K562 (cell line): ENCODE data around the gene HOXB7. TPM values are rescaled to one million over a fixed set of nuclear protein-coding genes. Genes with fewer than 3 reads are reported as not detected.

Experiments used
- AFF1 ChIP-seq, 2 experiments: fragments of 450-650 bp; IDR thresholded peaks; 2 replicates each; pipeline ENCODE4 v1.6.1; 2018; ENCODE audit warnings: mild to moderate bottlenecking in 2 of 2, low read depth in 1 of 2; ENCODE audit not compliant: partially characterized antibody in 2 of 2
- CEBPB ChIP-seq: fragments of 450-650 bp; IDR thresholded peaks from 2 replicates; pipeline ENCODE4 v1.6.1; 2016; ENCODE audit warnings: missing genetic modification characterization, missing compliant biosample characterization
- CREM ChIP-seq: IDR thresholded peaks from 2 replicates; pipeline ENCODE4 v1.6.1; 2014; ENCODE audit warnings: antibody characterized with exemption, low read depth
- MLLT1 ChIP-seq, 2 experiments: fragments of 450-650 bp; IDR thresholded peaks; 2 replicates each; pipeline ENCODE4 v1.6.1; 2016
- SAP30 ChIP-seq: fragments of 200-600 bp; sonication (generic); IDR thresholded peaks from 2 replicates; pipeline ENCODE4 v1.6.1; 2012; ENCODE audit warnings: borderline replicate concordance, low read depth, mild to moderate bottlenecking, moderate library complexity, low read length, control low read depth, inconsistent platforms; ENCODE audit not compliant: insufficient read depth, poor library complexity, severe bottlenecking
- SMARCE1 ChIP-seq: fragments of 450-650 bp; IDR thresholded peaks from 2 replicates; pipeline ENCODE4 v1.7.1; 2016; ENCODE audit warnings: mild to moderate bottlenecking
- SUPT5H ChIP-seq: fragments of 450-650 bp; IDR thresholded peaks from 2 replicates; pipeline ENCODE4 v1.6.1; 2016
- TAF1 ChIP-seq: IDR thresholded peaks from 2 replicates; pipeline ENCODE4 v1.6.1; 2011; ENCODE audit warnings: mild to moderate bottlenecking, low read length, moderate library complexity; ENCODE audit not compliant: insufficient read depth, control insufficient read depth, severe bottlenecking; ENCODE audit errors: extremely low read depth
- TAF7 ChIP-seq: fragments of 450-650 bp; IDR thresholded peaks from 2 replicates; pipeline ENCODE4 v1.6.1; 2016; ENCODE audit warnings: missing genetic modification characterization, missing compliant biosample characterization
- TAF9B ChIP-seq: fragments of 450-650 bp; IDR thresholded peaks from 2 replicates; pipeline ENCODE4 v1.6.1; 2018; ENCODE audit warnings: mild to moderate bottlenecking; ENCODE audit not compliant: partially characterized antibody
- TARDBP ChIP-seq: fragments of 450-650 bp; IDR thresholded peaks from 2 replicates; pipeline ENCODE4 v1.6.1; 2016
- polyA plus RNA-seq, 8 experiments: library from polyadenylated mRNA; depleted of rRNA in 4 of 8; stranded (reverse) in 5 of 8; unstranded in 3 of 8; fragments of >200 nt; fragmentation: Nextera tagmentation in 2 of 8; fragmentation: Illumina TruSeq in 1 of 8; extraction: Ambion mirVana in 2 of 8; extraction: Trizol in 1 of 8; gene quantifications; 2 replicates each; pipeline versions ENCODE4 v1.2.1 to v1.2.3, GENCODE V29; 2011 to 2014; ENCODE audit warnings: inconsistent platforms in 1 of 8, missing spikeins in 1 of 8
- total RNA-seq, 7 experiments: library from RNA; depleted of rRNA in 6 of 7; stranded (reverse); fragments of >200 nt in 6 of 7; fragmentation: Illumina TruSeq in 2 of 7; extraction: Trizol in 2 of 7; gene quantifications; 2 replicates each; pipeline versions ENCODE4 v1.2.1 to v1.2.3, GENCODE V29; 2011 to 2021; ENCODE audit warnings: low replicate concordance in 1 of 7
- TF ChIP-seq, protein P1 (sequence below): fragments of 200-800 bp; sonication (Bioruptor generic); IDR thresholded peaks from 2 replicates; pipeline ENCODE4 v1.6.1; 2017; ENCODE audit warnings: missing genetic modification characterization, missing compliant biosample characterization
- TF ChIP-seq, protein P2 (sequence below), 2 experiments: fragments of 450-650 bp; conservative IDR thresholded peaks; 2 replicates each; pipeline ENCODE4 v1.6.1; 2017; ENCODE audit warnings: mild to moderate bottlenecking in 2 of 2, moderate library complexity in 2 of 2
- TF ChIP-seq, protein P3 (sequence below): sonication (generic); formaldehyde crosslinking; IDR thresholded peaks from 2 replicates; pipeline ENCODE4 v1.4.0; 2020; ENCODE audit warnings: mild to moderate bottlenecking, missing genetic modification reagents

HOXB7 gene
- total and polyA plus RNA-seq, 9 of the 15 experiments (the other 6 are each of a cell fraction or from before 2014, with no cell fraction given), result 5.5 to 16.7 (median 8.3) TPM

- peak; percentile 53 for TF ChIP-seq SAP30
- TF ChIP-seq, protein P1, sequence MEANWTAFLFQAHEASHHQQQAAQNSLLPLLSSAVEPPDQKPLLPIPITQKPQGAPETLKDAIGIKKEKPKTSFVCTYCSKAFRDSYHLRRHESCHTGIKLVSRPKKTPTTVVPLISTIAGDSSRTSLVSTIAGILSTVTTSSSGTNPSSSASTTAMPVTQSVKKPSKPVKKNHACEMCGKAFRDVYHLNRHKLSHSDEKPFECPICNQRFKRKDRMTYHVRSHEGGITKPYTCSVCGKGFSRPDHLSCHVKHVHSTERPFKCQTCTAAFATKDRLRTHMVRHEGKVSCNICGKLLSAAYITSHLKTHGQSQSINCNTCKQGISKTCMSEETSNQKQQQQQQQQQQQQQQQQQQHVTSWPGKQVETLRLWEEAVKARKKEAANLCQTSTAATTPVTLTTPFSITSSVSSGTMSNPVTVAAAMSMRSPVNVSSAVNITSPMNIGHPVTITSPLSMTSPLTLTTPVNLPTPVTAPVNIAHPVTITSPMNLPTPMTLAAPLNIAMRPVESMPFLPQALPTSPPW, result peak; percentile 57
- peak; percentile 40 for TF ChIP-seq TAF1
- TF ChIP-seq TARDBP, result no peak
- TF ChIP-seq, protein P2, sequence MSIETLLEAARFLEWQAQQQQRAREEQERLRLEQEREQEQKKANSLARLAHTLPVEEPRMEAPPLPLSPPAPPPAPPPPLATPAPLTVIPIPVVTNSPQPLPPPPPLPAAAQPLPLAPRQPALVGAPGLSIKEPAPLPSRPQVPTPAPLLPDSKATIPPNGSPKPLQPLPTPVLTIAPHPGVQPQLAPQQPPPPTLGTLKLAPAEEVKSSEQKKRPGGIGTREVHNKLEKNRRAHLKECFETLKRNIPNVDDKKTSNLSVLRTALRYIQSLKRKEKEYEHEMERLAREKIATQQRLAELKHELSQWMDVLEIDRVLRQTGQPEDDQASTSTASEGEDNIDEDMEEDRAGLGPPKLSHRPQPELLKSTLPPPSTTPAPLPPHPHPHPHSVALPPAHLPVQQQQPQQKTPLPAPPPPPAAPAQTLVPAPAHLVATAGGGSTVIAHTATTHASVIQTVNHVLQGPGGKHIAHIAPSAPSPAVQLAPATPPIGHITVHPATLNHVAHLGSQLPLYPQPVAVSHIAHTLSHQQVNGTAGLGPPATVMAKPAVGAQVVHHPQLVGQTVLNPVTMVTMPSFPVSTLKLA (conservative IDR thresholded peaks at IDR 0.05), result peak in 1 of 2 experiments; percentile 66; a peak in 3 of 4 replicates
- TF ChIP-seq TAF9B, result peak; percentile 24
- peak; percentile 3; the same call in 1 of the 2 replicates for TF ChIP-seq CREM
- 0 out of 2 replicates have a peak, but pooled peaks have one; percentile 13 for TF ChIP-seq SMARCE1
- peak in 1 of 2 experiments; percentile 20 for TF ChIP-seq AFF1 (IDR thresholded peaks at IDR 0.05; ENCODE audit: low read depth in 1 of 2, partially characterized antibody in 2 of 2)
- peak; percentile 33; the same call in 1 of the 2 replicates for TF ChIP-seq SUPT5H
- peak; percentile 39 to 73; a peak in 2 of 4 replicates for TF ChIP-seq MLLT1 (IDR thresholded peaks at IDR 0.05)
- TF ChIP-seq TAF7, result peak; percentile 16; the same call in 1 of the 2 replicates
- TF ChIP-seq, protein P3, sequence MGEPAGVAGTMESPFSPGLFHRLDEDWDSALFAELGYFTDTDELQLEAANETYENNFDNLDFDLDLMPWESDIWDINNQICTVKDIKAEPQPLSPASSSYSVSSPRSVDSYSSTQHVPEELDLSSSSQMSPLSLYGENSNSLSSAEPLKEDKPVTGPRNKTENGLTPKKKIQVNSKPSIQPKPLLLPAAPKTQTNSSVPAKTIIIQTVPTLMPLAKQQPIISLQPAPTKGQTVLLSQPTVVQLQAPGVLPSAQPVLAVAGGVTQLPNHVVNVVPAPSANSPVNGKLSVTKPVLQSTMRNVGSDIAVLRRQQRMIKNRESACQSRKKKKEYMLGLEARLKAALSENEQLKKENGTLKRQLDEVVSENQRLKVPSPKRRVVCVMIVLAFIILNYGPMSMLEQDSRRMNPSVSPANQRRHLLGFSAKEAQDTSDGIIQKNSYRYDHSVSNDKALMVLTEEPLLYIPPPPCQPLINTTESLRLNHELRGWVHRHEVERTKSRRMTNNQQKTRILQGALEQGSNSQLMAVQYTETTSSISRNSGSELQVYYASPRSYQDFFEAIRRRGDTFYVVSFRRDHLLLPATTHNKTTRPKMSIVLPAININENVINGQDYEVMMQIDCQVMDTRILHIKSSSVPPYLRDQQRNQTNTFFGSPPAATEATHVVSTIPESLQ (CRISPR knock-in tag), result no peak
- peak; percentile 43; the same call in 1 of the 2 replicates for TF ChIP-seq CEBPB (tag)
These were observed 34.1 kb downstream of the HOXB7 start (continued) for GRCh38 chr17:48576479-48577309.
